Lower lobe of right lung (tissue), 2 donors: ENCODE results near the gene CACNA1D. TPM values are rescaled to one million over a fixed set of nuclear protein-coding genes. Genes with fewer than 3 reads are reported as not detected.
A peak's percentile ranks its signal among the peaks of the same experiment; 100 is the strongest.

Experiments used
- ATAC-seq, 2 donors: fragments of 200-7000 bp; cut with Tn5 transposase; one replicate each; pipeline ENCODE4 v1.9.1; 2020 to 2022; ENCODE audit warnings: mild to moderate bottlenecking in 2 of 2, moderate library complexity in 2 of 2
- DNase-seq: peaks from one replicate; pipeline ENCODE4 v3.0.0-alpha.2; 2020
- H3K27ac ChIP-seq: fragments of 200-600 bp; one replicate; pipeline ENCODE4 v1.8.0; 2022
- H3K27me3 ChIP-seq: fragments of 200-600 bp; one replicate; pipeline ENCODE4 v1.8.0; 2022; ENCODE audit warnings: low read depth
- H3K36me3 ChIP-seq: fragments of 200-600 bp; one replicate; pipeline ENCODE4 v1.8.0; 2022; ENCODE audit warnings: mild to moderate bottlenecking
- H3K4me1 ChIP-seq: fragments of 200-600 bp; one replicate; pipeline ENCODE4 v1.8.0; 2022
- H3K4me3 ChIP-seq: fragments of 200-600 bp; one replicate; pipeline ENCODE4 v1.8.0; 2022; ENCODE audit warnings: mild to moderate bottlenecking
- H3K9me3 ChIP-seq: fragments of 200-600 bp; one replicate; pipeline ENCODE4 v1.8.0; 2022
- CTCF ChIP-seq: fragments of 200-600 bp; IDR thresholded peaks from one replicate; pipeline ENCODE4 v1.8.0; 2022; ENCODE audit warnings: antibody characterized with exemption, mild to moderate bottlenecking
- intact Hi-C: fragments of 100-400 bp; cut with DNase I; formaldehyde crosslinking; loops from one replicate; pipeline ENCODE4 v1.11.0; 2022
- total RNA-seq: library from RNA; stranded (reverse); fragmentation: NEBNext Ultra II Directional; extraction: Animal tissue kit (Norgen Biotek cat#: 25700); gene quantifications from one replicate; pipeline ENCODE4 v1.2.1, GENCODE V29; 2021
- donor health status: DM: no; HTN: yes; CAD: no; lungs with severe emphysema.

Gene CACNA1D
- total RNA-seq, 1 donor from 2014 or later = 33.6 TPM

GRCh38 chr3:53773021-53773436 lies 278.6 kb downstream of the CACNA1D start:
- Histone ChIP-seq H3K36me3 (no peaks in the 10 kb centered on the region), H3K4me3 (no peak overlapping the region), H3K9me3 (no peaks in the 10 kb centered on the region), H3K4me1 (peaks cover 35% of the 10 kb centered on the region), H3K27ac (no peak overlapping the region), H3K27me3 (no peaks in the 10 kb centered on the region)
- intact Hi-C loops = no loop called here
- DNase-seq (no peak), ATAC-seq (no peak)
- no peak for TF ChIP-seq CTCF

- no peak overlapping the region for H3K4me3 ChIP-seq
- TF ChIP-seq CTCF = no peak
- H3K4me1 ChIP-seq = peaks cover 35% of the 10 kb centered on the region
- intact Hi-C loops = no loop called here
- H3K27ac ChIP-seq = peak overlapping the region; percentile 10
- H3K36me3 ChIP-seq = no peaks in the 10 kb centered on the region
- DNase-seq = no peak
- ATAC-seq = peak; percentile 46 to 55
- no peaks in the 10 kb centered on the region for H3K27me3 ChIP-seq
- no peaks in the 10 kb centered on the region for H3K9me3 ChIP-seq
Measured at GRCh38 chr3:53773611-53774368, 279.4 kb downstream of the CACNA1D start.

GRCh38 chr3:53774414-53774813 lies 280.0 kb downstream of the CACNA1D start:
- Histone ChIP-seq H3K4me1 (peaks cover 35% of the 10 kb centered on the region), H3K27me3 (no peaks in the 10 kb centered on the region), H3K27ac (peak overlapping the region; percentile 10), H3K9me3 (no peaks in the 10 kb centered on the region), H3K4me3 (no peak overlapping the region), H3K36me3 (no peaks in the 10 kb centered on the region)
- TF ChIP-seq CTCF = no peak
- intact Hi-C loops = no loop called here
- ATAC-seq (no peak), DNase-seq (no peak)

GRCh38 chr3:53775018-53775417 lies 280.6 kb downstream of the CACNA1D start:
- intact Hi-C loops = no loop called here
- peaks cover 35% of the 10 kb centered on the region for H3K4me1 ChIP-seq
- no peak for DNase-seq
- no peaks in the 10 kb centered on the region for H3K27me3 ChIP-seq
- H3K9me3 ChIP-seq = no peaks in the 10 kb centered on the region
- H3K4me3 ChIP-seq = no peak overlapping the region
- H3K27ac ChIP-seq = no peak overlapping the region
- TF ChIP-seq CTCF = no peak
- no peaks in the 10 kb centered on the region for H3K36me3 ChIP-seq
- ATAC-seq = no peak

GRCh38 chr3:53775834-53776251 lies 281.4 kb downstream of the CACNA1D start:
- H3K4me1 ChIP-seq = peaks cover 35% of the 10 kb centered on the region
- no peaks in the 10 kb centered on the region for H3K36me3 ChIP-seq
- intact Hi-C loops = no loop called here
- no peak for DNase-seq
- no peak for TF ChIP-seq CTCF
- H3K9me3 ChIP-seq = no peaks in the 10 kb centered on the region
- ATAC-seq = no peak
- H3K27me3 ChIP-seq = no peaks in the 10 kb centered on the region
- H3K27ac ChIP-seq = no peak overlapping the region
- H3K4me3 ChIP-seq = no peak overlapping the region
